A204.1 (cell line): Measurements from ENCODE around the gene CD3E.

Experiments used
- FAIRE-seq: peaks from 2 replicates; lab custom pipeline; 2012; peaks lifted over from hg19 to GRCh38; lab: Jason Lieb, UNC

CD3E gene

GRCh38 chr11:118304568-118305248, at the start of gene CD3E:
TSS of gene CD3E (plus strand) at chr11:118304730. CDS start at chr11:118304953, 223 bp downstream.
- FAIRE-seq = no peak

- FAIRE-seq = no peak
Measured at GRCh38 chr11:118258410-118258809, 46.1 kb upstream of the CD3E start.

GRCh38 chr11:118259138-118259537, 45.4 kb upstream of the CD3E start:
- FAIRE-seq = no peak

- FAIRE-seq = no peak
Measured at GRCh38 chr11:118260353-118260752, 44.2 kb upstream of the CD3E start.

- no peak for FAIRE-seq
Measured at GRCh38 chr11:118263112-118263511, 41.4 kb upstream of the CD3E start.

GRCh38 chr11:118263695-118264568, 40.6 kb upstream of the CD3E start, which contains the start of gene MPZL2:
TSS of gene MPZL2 (minus strand) at chr11:118264297. CDS start at chr11:118264153, 144 bp downstream.
- no peak for FAIRE-seq

- no peak for FAIRE-seq
Measured at GRCh38 chr11:118264569-118265465, 39.7 kb upstream of the CD3E start.

- no peak for FAIRE-seq
Measured at GRCh38 chr11:118265954-118266353, 38.6 kb upstream of the CD3E start.

- no peak for FAIRE-seq
Measured at GRCh38 chr11:118267486-118267885, 37.0 kb upstream of the CD3E start.

GRCh38 chr11:118272001-118272400, 32.5 kb upstream of the CD3E start:
- FAIRE-seq = no peak

- no peak for FAIRE-seq
Measured at GRCh38 chr11:118274186-118274585, 30.3 kb upstream of the CD3E start.

GRCh38 chr11:118275176-118275575, 29.4 kb upstream of the CD3E start:
- no peak for FAIRE-seq

- FAIRE-seq = no peak
Measured at GRCh38 chr11:118276422-118276821, 28.1 kb upstream of the CD3E start.

- FAIRE-seq = no peak
Measured at GRCh38 chr11:118277312-118277711, 27.2 kb upstream of the CD3E start.

- FAIRE-seq = no peak
Measured at GRCh38 chr11:118281284-118281683, 23.2 kb upstream of the CD3E start.

GRCh38 chr11:118282606-118283005, 21.9 kb upstream of the CD3E start:
- no peak for FAIRE-seq

GRCh38 chr11:118283037-118283636, 21.4 kb upstream of the CD3E start:
- FAIRE-seq = no peak

GRCh38 chr11:118283756-118284350, 20.7 kb upstream of the CD3E start:
- no peak for FAIRE-seq

GRCh38 chr11:118286545-118286944, 18.0 kb upstream of the CD3E start:
- no peak for FAIRE-seq

GRCh38 chr11:118287006-118287405, 17.5 kb upstream of the CD3E start:
- no peak for FAIRE-seq

GRCh38 chr11:118289401-118289800, 15.1 kb upstream of the CD3E start:
- no peak for FAIRE-seq

- no peak for FAIRE-seq
Measured at GRCh38 chr11:118290923-118291322, 13.6 kb upstream of the CD3E start.
